Activated T-cell treated with anti-CD3 and anti-CD28 coated beads, Interleukin-2, amount 50 U/mL, for 1 hour (primary cell): ENCODE results near the gene M1AP.

ENCODE experiments used
- DNase-seq: peaks from one replicate; pipeline ENCODE4 v3.0.0-alpha.2; 2020

Gene M1AP, protein sequence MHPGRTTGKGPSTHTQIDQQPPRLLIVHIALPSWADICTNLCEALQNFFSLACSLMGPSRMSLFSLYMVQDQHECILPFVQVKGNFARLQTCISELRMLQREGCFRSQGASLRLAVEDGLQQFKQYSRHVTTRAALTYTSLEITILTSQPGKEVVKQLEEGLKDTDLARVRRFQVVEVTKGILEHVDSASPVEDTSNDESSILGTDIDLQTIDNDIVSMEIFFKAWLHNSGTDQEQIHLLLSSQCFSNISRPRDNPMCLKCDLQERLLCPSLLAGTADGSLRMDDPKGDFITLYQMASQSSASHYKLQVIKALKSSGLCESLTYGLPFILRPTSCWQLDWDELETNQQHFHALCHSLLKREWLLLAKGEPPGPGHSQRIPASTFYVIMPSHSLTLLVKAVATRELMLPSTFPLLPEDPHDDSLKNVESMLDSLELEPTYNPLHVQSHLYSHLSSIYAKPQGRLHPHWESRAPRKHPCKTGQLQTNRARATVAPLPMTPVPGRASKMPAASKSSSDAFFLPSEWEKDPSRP

DNA sequence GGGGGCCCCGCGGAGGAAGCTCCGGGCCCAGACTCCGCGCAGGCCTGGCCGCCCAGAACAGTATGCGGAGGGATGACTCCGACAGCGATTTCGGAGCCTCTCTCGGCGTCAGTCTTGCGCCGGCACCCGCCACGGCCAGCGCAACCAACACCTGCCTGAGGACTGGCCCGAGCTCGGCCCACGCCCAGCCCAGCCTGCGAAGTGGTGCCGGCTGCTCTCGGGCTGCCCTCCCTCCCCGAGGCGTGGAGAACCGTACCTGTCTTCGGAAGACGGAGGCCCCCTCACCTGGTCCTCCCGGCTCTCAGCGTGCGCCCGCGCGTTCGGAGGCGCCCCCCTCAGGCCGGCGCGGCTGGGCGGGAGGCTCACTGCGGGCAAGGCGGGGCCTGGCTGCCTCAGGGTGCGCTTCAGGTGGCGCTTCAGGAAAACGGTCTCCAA, at the start of gene M1AP:
M1AP (minus strand) TSS at position 322 of the 435 bp plus-strand sequence. CDS start 8,055 bp downstream, outside the sequence.
- peak; percentile 32 for DNase-seq

DNA sequence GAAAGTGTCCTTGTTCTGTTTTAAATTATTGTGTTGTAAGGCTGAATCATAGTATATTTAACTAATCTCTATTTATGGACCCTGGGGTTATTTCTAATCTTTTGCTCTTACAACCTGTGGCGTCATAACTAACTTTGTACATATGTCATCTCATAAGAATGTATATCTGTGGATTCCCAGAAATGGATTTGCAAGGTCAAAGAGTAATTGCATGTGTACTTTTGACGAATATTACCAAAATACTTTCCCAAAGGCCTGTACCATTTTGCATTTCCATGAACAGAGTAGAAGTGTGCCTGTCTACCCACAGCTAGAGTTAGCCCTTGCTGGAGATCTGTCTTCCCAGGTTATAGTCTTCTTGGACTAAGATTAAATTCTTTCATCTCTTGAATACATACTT, 48.7 kb upstream of the M1AP start:
- DNase-seq = no peak

DNA sequence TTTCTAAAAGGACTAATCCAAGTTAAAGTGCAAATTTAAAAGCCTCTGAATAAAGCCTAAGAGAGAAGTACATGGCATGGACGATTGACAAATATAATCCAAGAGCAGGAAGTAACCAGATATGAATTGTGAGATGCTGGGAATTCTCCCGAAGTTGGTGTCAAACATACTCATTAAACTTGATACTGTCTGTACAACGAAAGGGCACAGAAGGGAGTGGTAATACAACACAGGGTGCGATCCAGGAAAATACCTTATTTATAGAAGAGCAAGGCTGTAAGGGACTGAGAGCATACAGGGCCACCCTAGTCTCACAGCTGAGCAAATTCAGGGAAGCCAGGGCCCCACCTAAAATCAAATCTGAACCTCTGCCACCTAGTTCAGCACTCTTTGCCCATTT, 47.5 kb upstream of the M1AP start:
- DNase-seq = no peak

DNA sequence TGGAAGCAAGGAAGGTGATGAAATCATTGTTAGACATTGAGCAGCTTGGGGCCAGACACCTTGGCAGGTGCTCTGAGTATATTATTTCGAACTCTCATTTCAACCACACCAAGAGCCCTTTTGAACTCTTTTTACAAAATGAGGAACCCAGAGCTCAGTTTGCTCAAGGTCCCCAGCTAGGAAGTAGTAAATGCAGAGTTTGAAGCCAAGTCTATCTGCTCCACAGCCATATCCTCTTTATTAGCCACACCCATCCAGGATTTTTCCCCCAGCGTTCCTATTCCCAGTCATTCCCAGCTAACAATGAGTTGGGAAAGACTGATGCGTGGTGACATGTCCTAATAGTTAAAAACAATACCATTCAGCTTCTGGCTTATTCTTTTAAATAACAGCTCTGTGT, 46.2 kb upstream of the M1AP start:
- no peak for DNase-seq

DNA sequence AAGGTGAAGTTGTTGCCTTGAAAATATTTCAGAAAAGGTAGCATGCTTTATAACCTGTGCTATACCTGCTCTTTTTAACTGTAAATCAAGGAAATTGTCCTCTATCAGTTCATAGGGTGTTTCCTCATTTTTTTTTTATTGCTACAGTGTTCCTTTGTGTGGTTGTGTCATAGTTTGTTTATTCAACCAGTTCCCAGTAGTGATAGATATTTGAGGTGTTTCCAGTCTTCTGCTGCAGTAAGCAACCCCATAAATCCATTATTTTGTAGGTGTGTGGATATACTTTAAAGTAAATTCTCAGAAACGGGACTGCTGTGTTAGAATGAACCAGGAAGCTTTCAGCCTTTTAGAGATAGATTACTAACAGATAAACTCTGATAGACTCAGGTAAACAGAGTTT, 45.5 kb upstream of the M1AP start:
- no peak for DNase-seq

DNA sequence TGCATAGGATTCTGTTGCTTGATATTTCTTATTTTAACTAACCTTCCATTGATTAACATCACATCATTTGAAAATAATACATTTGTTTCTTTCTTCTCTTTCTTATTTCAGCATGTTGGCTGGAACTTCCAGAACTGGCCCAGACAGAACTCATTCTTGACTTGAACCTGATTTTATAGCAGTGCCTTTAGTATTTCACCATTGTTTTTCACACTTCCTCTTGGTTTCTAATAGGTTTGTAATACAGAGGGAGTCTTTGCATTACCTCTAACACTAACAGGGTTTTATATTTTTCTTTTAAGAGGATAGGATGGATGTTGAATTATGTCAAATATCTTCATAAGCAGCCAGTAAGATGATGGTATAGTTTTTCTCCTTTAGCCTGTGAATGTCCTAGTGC, 45.1 kb upstream of the M1AP start:
- no peak for DNase-seq

DNA sequence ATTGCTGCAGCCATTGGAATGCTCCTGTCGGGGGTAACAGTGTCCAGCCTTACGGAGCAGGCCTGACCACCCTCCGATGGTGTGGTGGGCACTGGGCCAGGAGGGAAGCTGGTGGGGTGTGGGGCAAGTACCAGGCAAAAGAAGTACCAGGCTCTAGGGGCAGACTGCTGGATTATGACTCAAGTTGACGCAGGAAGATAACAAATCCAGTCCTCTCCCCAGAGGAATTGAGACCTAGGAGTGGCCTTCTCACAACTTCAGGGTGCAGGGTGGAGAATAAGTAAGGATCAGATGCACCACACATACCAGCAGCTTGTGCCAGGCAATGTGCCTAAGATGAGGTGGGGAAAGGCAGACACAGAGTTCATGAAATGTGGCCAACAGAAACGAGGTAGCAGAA, 43.8 kb upstream of the M1AP start:
- DNase-seq = no peak

DNA sequence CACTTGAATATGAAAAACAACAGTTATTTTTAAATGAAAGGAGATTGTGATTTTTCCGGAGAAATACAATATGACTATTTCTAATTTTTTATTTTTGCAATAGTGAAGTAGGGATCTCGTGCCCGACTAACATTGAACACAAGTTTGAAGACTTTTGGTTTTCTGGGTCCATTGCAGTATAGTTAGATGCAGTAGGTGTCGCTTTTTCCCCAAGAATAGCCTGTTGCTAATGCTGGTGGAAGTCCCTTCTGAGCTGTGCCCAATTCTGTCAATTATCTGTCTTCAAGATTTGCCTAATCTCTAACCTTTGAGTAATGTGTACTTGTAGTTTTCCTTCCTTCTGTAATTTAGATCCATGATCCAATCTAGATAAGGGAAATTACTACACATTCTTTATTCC, 42.4 kb upstream of the M1AP start:
- DNase-seq = no peak

DNA sequence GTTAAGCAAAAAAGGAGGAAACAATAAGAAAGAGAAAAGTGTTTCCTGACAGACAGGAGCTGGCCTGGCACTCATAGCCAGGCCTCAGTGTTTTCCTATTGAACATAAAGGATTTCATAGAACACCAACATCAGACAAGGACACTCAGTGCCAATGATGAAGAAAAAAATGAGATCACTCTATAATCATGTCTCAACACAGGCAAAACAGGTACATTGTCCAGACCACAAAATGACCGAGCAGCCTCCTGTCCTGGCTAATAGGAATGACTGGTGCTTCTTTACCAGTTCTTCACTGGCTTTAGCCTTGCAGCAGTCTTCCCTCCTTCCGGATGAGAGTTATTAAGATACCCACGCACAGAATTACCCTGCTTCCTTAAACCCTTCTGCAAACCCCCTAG, 41.5 kb upstream of the M1AP start:
- DNase-seq = no peak

DNA sequence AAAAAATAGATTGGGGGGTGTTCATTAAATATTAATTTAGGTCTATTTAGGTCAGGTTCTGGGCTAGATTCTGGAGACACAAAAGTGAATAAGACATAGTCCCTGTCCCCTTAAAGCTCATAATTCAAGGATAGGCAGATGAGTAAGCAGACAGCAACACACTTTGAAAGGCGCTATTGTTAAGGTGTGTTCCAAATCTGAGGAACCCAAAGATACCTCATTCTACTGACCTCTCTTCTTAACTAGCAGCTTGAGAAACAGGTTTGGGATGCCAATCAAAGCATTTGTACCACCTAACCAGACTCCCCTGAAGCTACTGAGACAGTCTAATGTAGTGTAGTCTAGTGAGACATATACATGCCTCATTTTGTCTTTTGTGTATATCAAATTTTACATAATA, 40.8 kb upstream of the M1AP start:
- no peak for DNase-seq

DNA sequence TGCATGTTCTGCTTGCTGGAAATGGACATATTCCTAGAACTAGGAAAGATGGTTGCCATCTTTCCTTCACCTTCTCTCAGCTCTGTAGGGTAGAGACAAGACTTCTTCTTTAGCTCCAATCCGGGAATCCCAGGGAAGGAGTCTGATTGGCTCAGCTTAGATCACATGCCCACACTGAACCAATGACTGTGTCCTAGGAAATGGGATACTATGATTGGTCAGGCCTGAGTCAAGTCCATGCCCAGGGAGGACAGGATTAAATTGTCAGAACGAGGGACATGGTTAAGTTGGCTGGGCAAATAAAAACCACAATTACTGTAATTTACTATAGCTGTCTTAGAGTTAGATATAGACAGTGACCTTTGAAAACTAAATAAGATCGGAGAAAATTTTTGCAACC, 37.3 kb upstream of the M1AP start:
- DNase-seq = no peak

DNA sequence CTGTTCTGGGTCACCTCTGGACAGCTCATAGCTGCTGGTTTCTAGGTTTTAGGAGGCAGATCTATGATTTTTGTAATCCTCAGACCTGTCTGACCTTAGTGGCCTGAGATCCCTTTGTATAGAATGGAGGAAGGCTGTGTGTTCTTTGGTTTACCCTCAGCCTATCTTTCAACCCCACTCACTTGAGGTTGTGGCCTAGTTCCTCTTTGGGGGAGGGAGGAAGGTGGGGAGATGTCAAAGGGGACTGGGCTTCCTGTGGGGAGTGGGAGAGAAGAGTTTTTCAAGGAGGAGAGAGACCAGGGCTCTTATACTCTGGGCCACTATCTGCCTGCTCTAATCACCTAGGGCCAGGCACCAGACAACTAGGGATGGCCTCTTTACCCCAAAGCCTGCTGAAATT, 34.4 kb upstream of the M1AP start:
- no peak for DNase-seq

DNA sequence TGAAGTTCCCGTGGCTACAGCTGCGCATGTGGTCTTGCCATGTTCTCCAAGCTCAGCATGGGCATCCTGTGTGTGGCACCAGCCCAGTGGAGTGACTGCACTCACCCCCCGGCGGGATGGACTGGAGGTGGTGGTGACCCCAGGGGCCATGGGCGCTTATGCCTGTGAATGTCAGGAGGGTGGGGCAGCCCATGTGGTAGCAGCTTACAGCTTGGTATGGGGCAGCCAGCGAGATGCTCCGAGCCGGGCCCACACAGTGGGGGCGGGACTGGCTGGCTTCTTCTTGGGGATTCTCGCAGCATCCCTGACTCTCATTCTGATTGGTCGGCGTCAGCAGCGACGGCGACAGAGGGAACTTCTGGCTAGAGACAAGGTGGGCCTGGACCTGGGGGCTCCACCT, 31.5 kb upstream of the M1AP start:
- DNase-seq = no peak

DNA sequence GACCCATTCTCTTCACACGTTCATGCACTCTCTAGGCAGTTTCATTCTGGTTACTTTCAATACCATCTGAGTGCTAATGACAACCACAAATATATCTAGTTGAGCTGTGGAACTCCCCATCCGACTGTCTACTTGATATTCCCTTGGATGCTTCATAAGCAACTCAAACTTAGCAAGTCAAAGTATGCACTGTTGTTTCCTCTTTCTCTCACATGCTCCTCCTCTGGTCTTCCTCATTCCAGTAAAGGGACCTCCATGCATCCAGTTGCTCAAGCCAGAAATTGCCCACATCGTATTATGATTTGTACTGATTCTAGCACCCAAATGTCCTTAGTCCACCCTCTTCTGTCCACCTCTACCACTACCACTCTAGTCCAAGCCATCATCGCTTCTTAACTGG, 28.2 kb upstream of the M1AP start:
- DNase-seq = no peak

DNA sequence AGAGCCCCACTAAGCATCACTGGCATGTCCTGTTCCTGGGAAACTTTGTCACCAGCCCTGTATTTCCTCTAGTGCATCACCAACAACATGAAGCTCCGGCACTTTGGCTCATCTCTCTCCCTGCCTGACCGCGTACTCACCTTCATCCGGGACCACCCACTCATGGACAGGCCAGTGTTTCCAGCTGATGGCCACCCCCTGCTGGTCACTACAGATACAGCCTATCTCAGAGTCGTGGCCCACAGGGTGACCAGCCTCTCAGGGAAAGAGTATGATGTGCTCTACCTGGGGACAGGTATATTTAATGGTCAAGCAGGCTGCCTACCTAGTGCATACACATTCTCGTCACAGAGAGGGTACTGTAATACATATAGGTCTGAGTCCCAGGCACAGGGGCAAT, 27.0 kb upstream of the M1AP start:
- no peak for DNase-seq

DNA sequence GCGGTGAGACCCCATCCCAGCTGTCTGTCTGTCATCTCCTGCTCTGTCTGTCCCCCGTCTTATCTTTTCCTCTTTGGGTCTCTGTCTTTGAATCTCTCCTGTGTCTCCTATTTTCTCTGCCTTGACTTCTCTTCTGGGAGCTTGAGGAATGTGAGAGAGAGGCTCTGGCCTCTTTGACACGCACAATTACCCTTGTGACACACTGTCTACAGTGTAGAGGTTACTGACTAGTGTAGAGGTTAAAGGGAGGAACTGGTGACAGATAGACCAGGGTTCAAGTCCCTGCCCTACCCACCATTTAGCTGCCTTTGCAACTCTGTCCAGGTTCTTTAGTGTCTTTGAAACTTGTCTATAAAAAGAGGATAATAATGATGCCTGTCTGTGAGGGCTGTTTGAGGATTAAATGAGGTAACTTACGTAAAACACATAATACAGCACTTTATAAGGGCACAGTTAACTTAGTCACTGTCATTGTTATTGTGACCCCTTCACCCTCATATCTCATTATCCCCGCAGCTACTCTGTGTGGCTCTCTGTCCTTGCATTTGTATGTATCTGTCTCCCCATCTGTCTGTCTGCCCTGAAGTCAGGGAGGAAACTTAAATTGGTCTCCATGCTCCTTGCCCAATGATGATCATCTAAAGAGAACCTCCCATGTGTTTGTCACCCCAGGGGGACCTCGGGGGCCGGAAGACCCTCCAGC, 25.8 kb upstream of the M1AP start:
- DNase-seq = no peak

DNA sequence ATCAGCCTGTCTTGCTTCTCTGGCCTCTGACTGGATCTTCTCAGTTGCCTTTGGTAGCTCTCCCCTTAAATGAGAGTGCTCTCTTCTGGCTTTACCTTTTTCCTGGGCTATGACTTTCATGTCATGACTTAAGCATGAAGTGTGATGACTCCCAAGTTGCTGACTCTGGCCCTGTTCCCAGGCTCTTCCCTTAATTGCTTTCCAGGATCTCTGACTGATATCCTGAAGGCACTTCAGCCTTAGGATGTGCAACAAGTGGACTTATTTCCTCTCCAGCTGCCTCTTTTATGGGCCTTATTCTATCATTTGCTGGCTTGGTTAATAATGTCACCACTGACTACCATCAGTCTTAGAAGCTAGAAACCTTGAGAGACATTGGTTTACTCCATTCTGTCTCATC, 23.3 kb upstream of the M1AP start:
- DNase-seq = no peak

DNA sequence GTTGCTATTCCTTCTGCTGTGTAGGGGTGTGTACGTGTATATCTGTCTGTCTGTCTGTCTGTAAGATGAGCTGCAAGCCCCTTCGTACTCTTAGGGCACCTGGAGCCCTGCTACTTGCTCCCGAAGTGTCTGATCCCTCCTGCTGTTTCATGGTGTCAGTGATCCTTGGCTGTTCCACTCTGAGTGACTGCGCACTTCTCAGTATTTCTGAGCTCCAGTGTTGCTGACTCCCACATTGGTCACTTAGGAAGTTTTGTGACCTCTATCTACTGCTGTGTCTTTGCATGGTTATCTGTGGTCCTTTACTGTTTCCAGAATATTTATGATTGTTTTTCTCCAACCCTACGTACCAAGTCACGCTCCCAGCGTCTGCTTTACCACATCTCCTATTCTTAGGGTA, 22.1 kb upstream of the M1AP start:
- no peak for DNase-seq

DNA sequence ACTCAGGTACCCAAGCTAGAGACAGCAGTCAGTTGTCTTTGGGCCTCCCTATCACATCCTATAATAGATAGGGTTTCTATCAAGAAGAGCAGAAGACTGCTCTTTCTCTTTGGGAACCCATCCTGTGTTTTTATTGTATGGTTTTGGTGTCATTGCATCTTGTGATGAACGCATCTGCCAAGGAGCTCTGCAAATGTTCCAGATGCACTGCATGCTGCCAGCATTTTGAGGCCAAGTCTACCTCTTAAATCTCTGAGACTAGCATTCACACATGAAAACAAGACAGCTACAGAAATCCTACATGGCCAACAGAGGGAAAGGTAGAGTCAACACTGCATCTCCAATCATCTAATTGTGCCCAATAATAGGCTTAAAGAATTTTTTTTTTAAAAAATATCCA, 20.0 kb upstream of the M1AP start:
- DNase-seq = no peak

DNA sequence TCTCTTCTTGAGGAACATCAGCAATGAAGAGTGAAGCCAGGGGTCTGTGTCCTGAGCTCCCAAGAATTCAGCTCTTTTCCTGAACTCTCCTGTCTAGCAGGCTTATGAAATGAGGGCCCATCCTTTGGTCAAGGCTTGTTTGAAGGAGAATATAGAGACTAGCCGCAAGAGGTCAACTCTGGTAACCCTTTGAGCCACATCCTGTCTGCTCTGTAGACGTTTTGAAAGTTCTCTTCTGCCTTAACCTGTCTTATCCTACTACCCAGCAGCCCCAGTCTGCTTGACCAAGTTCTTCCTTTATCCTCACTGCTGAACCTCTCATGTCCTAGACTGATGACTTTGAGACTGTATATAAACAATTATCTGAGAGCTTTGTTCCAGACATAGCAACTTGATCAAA, 11.3 kb upstream of the M1AP start:
- DNase-seq = no peak

DNA sequence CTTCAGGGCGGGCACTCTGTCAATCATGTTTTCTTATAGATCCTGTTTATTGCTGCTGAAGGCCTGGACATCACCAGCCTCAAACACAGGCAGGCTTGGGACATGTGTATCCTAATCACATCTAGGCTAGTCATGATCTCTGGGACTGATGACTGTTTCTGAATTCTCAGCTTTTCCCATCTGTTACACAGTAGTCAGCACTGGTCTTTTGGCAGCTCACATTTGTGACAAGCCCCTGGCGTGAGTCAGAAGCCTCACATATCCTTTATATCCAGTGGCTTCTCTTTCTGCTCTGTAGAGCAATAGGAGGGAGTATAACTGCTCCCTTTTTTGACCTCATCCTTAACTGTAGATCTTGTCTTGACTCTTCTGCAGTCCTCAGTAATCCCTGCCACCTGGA, 10.4 kb upstream of the M1AP start:
- no peak for DNase-seq

DNA sequence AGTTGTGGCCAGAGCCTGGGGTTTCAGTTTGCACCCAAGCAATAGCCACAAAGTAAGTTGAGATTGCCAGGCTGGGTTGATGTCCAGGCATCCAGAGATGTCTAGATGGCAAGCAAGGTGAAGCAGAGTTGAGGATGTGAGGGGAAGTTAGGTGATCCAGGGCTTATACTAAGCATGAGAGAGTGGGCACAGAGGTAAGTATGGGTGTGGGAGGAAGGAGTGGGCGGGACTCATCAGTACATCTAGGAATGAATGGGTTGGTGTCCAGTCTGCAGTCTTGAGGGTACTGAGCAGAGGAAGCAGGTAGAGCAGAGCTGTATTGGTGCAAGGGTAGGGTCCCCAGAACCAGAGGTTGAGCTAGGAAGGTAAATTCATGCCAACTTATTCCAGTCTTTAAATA, 7.4 kb upstream of the M1AP start:
- DNase-seq = no peak

DNA sequence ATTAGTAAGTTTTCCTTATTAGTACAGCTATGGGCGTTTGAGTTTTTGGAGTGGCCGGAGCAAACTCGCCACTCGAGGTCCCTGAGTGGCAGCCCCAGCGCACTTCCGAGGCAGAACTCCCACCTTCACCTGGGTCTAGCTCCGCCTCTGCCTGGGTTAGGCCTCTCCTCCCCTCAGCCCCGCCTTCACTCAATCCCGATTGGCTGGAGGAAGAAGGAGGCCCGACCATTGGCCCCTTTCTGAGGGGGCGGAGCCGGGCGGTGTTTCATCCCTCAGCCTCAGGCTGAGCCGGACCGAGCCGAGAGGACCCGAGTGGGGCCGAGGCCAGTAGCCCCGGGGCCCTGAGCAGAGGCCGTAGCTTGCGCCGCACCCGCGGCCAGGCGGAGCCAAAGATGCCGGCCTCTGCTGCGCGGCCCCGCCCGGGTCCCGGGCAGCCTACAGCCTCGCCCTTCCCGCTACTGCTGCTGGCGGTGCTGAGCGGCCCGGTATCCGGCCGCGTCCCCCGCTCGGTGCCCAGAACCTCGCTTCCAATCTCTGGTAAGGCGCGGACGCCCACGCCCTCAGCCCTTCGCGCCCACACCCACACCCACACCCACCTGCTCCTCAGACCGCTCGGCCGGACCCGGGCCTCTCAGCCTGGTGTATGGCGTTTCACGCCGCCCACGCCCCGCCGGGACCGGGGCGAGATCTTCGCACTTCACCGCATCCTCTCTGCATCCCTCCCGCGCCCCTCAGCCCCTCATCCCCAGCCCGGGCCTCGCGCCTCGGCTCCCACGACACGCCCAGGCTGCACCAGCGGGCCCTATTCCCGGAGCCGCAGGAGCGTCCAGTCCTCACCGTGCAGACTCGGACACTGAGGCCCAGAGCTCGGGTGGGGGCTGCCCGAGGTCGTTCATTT, 6.1 kb upstream of the M1AP start, which contains the start of gene SEMA4F:
SEMA4F (plus strand) TSS at position 263 of the 898 bp plus-strand sequence; CDS start at position 393, 130 bp downstream.
- peak; percentile 94 for DNase-seq
